Stimulated activated CD4-positive, alpha-beta T cell treated with anti-CD3 and anti-CD28 coated beads, Interleukin-1b, Interleukin-23, amount 100 ng/mL, for 4 hours (primary cell): ENCODE measurements around the gene CFAP20DC.
"Not testable (repeated sequence)": the region's sequence is repeated elsewhere in the genome, so short reads cannot be mapped to it uniquely, and the experiment has no call there.

Experiments
- DNase-seq, 2 donors: peaks; one replicate each; pipeline ENCODE4 v3.0.0-alpha.2; 2020; ENCODE audit warnings: low read depth in 2 of 2

CFAP20DC gene

DNA sequence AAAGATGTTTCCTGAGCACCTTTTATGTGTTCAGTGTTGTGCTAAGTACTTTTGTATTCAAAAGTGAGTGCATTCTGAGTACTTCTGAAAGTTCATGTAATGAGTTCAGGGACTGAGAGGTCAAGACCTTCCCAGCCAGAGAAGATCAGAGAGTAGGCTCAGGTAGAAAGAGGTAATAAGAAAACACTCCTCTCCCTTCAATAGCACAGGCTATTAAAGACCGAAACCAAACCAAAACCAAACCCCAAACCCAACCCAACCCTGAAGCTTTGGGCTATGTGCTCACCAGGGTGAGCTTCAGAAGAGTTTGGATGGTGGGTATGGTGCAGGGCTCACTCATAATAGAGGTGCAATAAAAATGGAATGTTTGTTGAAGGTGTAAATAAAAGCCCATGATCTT lies 306.5 kb downstream of the CFAP20DC start:
- no peak for DNase-seq

- DNase-seq = no peak
These were observed 307.6 kb downstream of the CFAP20DC start for GRCh38 chr3:58742239-58742638.

- no peak for DNase-seq
These were observed 312.2 kb downstream of the CFAP20DC start for GRCh38 chr3:58737644-58738043.

GRCh38 chr3:58731673-58732072 lies 318.2 kb downstream of the CFAP20DC start:
- no peak for DNase-seq

DNA sequence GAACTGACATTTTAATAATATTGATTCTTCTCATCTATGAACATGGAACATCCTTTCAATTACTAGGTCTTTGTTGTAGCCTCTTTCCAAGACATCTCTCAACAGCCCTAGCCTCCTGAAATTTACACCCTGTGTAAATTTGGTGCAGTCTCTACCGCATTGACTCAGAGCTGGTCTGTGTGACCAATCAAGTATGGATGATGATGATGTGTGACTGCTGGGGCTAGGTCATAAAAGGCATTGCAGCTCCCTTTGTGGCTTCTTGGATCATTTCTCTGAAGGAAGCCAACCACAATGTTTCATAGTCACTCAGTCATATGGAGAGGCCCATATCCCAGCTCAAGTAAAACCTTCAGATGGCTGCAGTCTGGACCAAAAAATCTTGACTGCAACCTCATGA lies 321.1 kb downstream of the CFAP20DC start:
- DNase-seq = no peak

GRCh38 chr3:58725326-58725853 lies 324.4 kb downstream of the CFAP20DC start:
- no peak for DNase-seq

GRCh38 chr3:58724336-58724735 lies 325.5 kb downstream of the CFAP20DC start:
- no peak for DNase-seq

DNA sequence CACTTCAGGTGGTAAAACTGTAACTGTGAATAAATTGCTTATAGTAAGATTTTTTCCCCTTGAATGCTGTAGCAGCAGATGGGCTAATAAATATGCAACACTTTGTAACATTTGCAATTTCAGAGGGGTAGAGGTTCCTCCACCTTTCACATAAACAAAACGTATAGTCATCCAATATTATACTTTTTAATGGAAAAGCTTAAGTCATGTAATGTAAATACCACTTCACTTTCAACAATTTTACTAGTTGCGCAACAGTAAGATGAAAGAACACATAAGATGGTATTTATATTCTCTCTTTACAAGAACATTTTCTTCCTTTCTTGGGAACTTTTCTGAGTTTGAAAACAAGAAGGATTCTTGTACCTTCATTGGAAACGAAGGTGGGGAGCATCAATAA lies 326.7 kb downstream of the CFAP20DC start:
- DNase-seq = no peak

GRCh38 chr3:58722561-58722960 lies 327.3 kb downstream of the CFAP20DC start:
- no peak for DNase-seq

GRCh38 chr3:58720526-58720925 lies 329.3 kb downstream of the CFAP20DC start:
- DNase-seq = no peak

DNA sequence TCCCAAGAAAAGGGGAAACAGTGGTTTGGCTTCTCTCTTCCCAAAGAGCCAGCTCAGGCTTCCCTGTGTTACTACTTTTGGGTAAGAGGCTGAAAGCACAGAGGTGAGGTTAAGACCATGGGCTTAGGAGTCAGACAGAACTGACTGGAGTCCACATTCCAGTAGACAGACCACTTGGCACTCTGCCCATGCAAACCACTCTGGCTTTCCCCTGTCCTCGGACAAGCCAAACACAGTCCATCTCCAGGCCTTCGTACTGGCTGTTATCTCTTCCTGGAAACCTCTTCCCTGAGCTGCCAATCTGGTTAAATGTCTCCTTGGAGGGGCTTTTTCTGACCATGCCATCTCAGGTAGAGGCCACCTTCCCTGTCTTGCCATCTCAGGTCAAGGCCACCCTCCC lies 330.1 kb downstream of the CFAP20DC start:
- no peak for DNase-seq

GRCh38 chr3:58713715-58714401 lies 336.0 kb downstream of the CFAP20DC start:
- DNase-seq = no peak

- no peak for DNase-seq
These were observed 338.0 kb downstream of the CFAP20DC start for GRCh38 chr3:58711871-58712270.

GRCh38 chr3:58708983-58709382 lies 340.8 kb downstream of the CFAP20DC start:
- DNase-seq = not testable (repeated sequence)

GRCh38 chr3:58708116-58708791 lies 341.6 kb downstream of the CFAP20DC start:
- DNase-seq = no peak

GRCh38 chr3:58707390-58707930 lies 342.4 kb downstream of the CFAP20DC start:
- no peak for DNase-seq

DNA sequence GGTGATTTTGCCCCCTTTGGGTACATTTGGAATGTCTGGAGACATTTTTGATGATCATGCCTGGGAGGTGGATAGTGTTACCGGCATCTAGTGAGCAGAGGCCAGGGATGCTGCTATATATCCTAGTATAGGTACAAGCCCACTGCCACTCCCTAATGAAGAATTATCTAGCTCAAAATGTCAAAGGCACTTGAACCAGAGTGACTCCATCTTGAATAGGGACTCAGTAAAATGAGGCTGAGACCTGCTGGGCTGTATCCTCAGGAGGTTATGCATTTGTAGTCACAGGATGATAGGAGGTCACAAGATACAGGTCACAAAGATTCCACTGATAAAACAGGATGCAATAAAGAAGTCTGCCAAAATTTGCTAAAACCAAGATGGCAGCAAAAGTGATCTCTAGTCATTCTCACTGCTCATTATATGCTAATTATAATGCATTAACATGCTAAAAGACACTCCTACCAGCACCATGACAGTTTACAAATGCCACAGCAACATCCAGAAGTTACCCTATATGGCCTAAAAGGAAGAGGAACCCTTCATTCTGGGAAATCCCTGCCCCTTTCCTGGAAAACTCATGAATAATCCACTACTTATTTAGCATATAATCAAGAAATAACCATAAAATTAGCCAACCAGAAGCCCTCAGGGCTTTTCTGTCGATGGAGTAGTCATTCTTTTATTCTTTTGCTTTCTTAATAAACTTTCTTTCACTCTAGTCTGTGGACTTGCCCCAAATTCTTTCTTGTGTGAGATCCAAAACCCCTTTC lies 343.2 kb downstream of the CFAP20DC start:
- no peak for DNase-seq

- no peak for DNase-seq
These were observed 345.1 kb downstream of the CFAP20DC start for GRCh38 chr3:58704745-58705144.

GRCh38 chr3:58704304-58704703 lies 345.5 kb downstream of the CFAP20DC start:
- not testable (repeated sequence) for DNase-seq

GRCh38 chr3:58698246-58698645 lies 351.6 kb downstream of the CFAP20DC start:
- DNase-seq = no peak

- DNase-seq = no peak
These were observed 352.3 kb downstream of the CFAP20DC start for GRCh38 chr3:58697561-58697960.

DNA sequence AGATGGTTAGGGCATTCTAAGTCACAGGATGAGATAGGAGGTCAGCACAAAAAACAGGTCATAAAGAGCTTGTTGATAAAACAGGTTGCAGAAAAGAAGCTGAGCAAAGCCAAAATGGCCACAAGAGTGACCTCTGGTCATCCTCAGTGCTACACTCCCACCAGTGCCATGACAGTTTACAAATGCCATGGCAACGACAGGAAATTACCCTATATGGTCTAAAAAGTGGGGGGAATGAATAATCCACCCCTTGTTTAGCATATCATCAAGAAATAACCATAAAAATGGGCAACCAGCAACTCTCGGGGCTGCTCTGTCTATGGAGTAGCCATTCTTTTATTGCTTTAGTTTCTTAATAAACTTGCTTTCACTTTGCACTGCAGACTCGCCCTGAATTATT lies 353.0 kb downstream of the CFAP20DC start:
- DNase-seq = not testable (repeated sequence)
